Endothelial cell of umbilical vein (primary cell): Measurements from ENCODE around the gene NCAPG. TPM values are rescaled to one million over a fixed set of nuclear protein-coding genes. Genes with fewer than 3 reads are reported as not detected.

Source experiments
- BruUV-seq: library from RNA; stranded (reverse); fragments of 400-500 nt; replicated peaks from 2 replicates; lab custom pipeline; 2021; lab: Mats Ljungman, UMichigan
- CTCF ChIA-PET: fragments of 300-600, 350-600 bp; sonication (Branson Sonifier 250); formaldehyde crosslinking; loops from one replicate; lab custom pipeline; 2021; ENCODE audit warnings: antibody characterized with exemption, inconsistent platforms; lab: Charles Lee
- POLR2A ChIA-PET: fragments of 300-600, 350-600 bp; sonication (Branson Sonifier 250); formaldehyde crosslinking; loops from one replicate; lab custom pipeline; 2021; ENCODE audit warnings: antibody characterized with exemption, inconsistent platforms; lab: Charles Lee
- DNase-seq: peaks from one replicate; pipeline ENCODE4 v3.0.0-alpha.2; 2011; ENCODE audit warnings: low read depth, low spot score
- FAIRE-seq: peaks from 2 replicates; lab custom pipeline; 2011; peaks lifted over from hg19 to GRCh38; lab: Jason Lieb, UNC
- H2AFZ ChIP-seq: 2 replicates; pipeline ENCODE4 v1.6.0; 2012; ENCODE audit warnings: low read depth, low read length, control low read depth, inconsistent platforms
- H3K27ac ChIP-seq: 2 replicates; pipeline ENCODE4 v1.5.1; 2011; ENCODE audit warnings: low read depth, mild to moderate bottlenecking, control low read depth, low read length, moderate library complexity; ENCODE audit not compliant: insufficient read depth
- H3K27me3 ChIP-seq, 2 experiments: 2 replicates each; pipeline versions ENCODE4 v1.6.0 to v1.6.1; 2011; ENCODE audit warnings: low read length in 2 of 2, mixed read lengths in 1 of 2; ENCODE audit not compliant: control insufficient read depth in 2 of 2, insufficient read depth in 2 of 2
- H3K36me3 ChIP-seq, 2 experiments: 2 replicates in 1 of 2; 3 replicates in 1 of 2; pipeline ENCODE4 v1.5.1; 2011; ENCODE audit warnings: low read length in 2 of 2, mild to moderate bottlenecking in 1 of 2, moderate library complexity in 1 of 2; ENCODE audit not compliant: control insufficient read depth in 2 of 2, insufficient read depth in 2 of 2; ENCODE audit errors: extremely low read depth in 1 of 2
- H3K4me1 ChIP-seq: 3 replicates; pipeline ENCODE4 v1.5.1; 2011; ENCODE audit warnings: mild to moderate bottlenecking, low read length; ENCODE audit not compliant: control insufficient read depth, insufficient read depth; ENCODE audit errors: extremely low read depth
- H3K4me2 ChIP-seq: 2 replicates; pipeline ENCODE4 v1.6.1; 2011; ENCODE audit warnings: low read length, control low read depth, mixed read lengths; ENCODE audit not compliant: insufficient read depth
- H3K4me3 ChIP-seq, 3 experiments: fragments of 200-600 bp in 1 of 3; sonication (generic), shearing (Covaris generic) in 1 of 3; replicated peaks in 1 of 3; 2 replicates each; pipeline ENCODE4 v1.5.1; 2011 to 2016; ENCODE audit warnings: control low read depth in 3 of 3, low read length in 3 of 3, mild to moderate bottlenecking in 2 of 3, inconsistent platforms in 1 of 3, low read depth in 1 of 3, moderate library complexity in 1 of 3; ENCODE audit not compliant: insufficient read depth in 1 of 3
- H3K79me2 ChIP-seq: 2 replicates; pipeline ENCODE4 v1.6.0; 2012; ENCODE audit warnings: low read length, inconsistent platforms; ENCODE audit not compliant: control insufficient read depth, insufficient read depth
- H3K9ac ChIP-seq: replicated peaks from 2 replicates; pipeline ENCODE3; 2011; ENCODE audit warnings: low read length, control low read depth; ENCODE audit not compliant: insufficient read depth; ENCODE audit errors: extremely low read depth
- H3K9me1 ChIP-seq: replicated peaks from 3 replicates; pipeline ENCODE4 v1.6.0; 2011; ENCODE audit warnings: mild to moderate bottlenecking, low read length; ENCODE audit not compliant: control insufficient read depth, insufficient read depth; ENCODE audit errors: extremely low read depth
- H3K9me3 ChIP-seq: replicated peaks from 2 replicates; pipeline ENCODE4 v1.5.1; 2012; ENCODE audit warnings: low read length, inconsistent platforms; ENCODE audit not compliant: control insufficient read depth, insufficient read depth
- H4K20me1 ChIP-seq: replicated peaks from 2 replicates; pipeline ENCODE3; 2011; ENCODE audit warnings: mild to moderate bottlenecking, low read length; ENCODE audit not compliant: control insufficient read depth, insufficient read depth; ENCODE audit errors: extremely low read depth
- CTCF ChIP-seq, 2 donors: IDR thresholded peaks; 1 replicate in 1 of 2; 2 replicates in 1 of 2; pipeline ENCODE4 v1.5.1; 2011; ENCODE audit warnings: low read length in 2 of 2, mild to moderate bottlenecking in 2 of 2, moderate library complexity in 2 of 2, control low read depth in 1 of 2, inconsistent platforms in 1 of 2, low read depth in 1 of 2; ENCODE audit not compliant: insufficient read depth in 1 of 2; ENCODE audit errors: extremely low read depth in 1 of 2
- EZH2 ChIP-seq: IDR thresholded peaks from 2 replicates; pipeline ENCODE4 v1.6.1; 2012; ENCODE audit warnings: borderline replicate concordance, low read depth, mild to moderate bottlenecking, moderate library complexity, low read length, inconsistent platforms; ENCODE audit not compliant: severe bottlenecking
- FOS ChIP-seq: IDR thresholded peaks from 2 replicates; pipeline ENCODE4 v1.6.1; 2011; ENCODE audit warnings: mild to moderate bottlenecking, low read length, moderate library complexity, borderline replicate concordance; ENCODE audit not compliant: insufficient read depth
- GATA2 ChIP-seq: IDR thresholded peaks from 2 replicates; pipeline ENCODE4 v1.7.0; 2011; ENCODE audit warnings: low read depth, mild to moderate bottlenecking, moderate library complexity, mixed read lengths, low read length; ENCODE audit not compliant: insufficient read length, insufficient read depth
- JUN ChIP-seq: IDR thresholded peaks from 2 replicates; pipeline ENCODE4 v1.6.1; 2011; ENCODE audit warnings: borderline replicate concordance, low read depth; ENCODE audit not compliant: insufficient read length, insufficient read depth
- MAX ChIP-seq: IDR thresholded peaks from 2 replicates; pipeline ENCODE4 v1.6.1; 2011; ENCODE audit not compliant: insufficient read depth, insufficient read length
- MYC ChIP-seq: IDR thresholded peaks from one replicate; pipeline ENCODE4 v1.6.1; 2011; ENCODE audit warnings: mild to moderate bottlenecking, low read depth, low read length
- POLR2A ChIP-seq: IDR thresholded peaks from 2 replicates; pipeline ENCODE4 v1.6.1; 2012; ENCODE audit warnings: low read depth, mild to moderate bottlenecking, control low read depth, low read length
- POLR2AphosphoS5 ChIP-seq: IDR thresholded peaks from 2 replicates; pipeline ENCODE4 v1.6.1; 2012; ENCODE audit warnings: low read depth, mild to moderate bottlenecking, control low read depth, low read length, moderate library complexity; ENCODE audit not compliant: insufficient read depth
- dilution Hi-C: fragments of 300-500 bp; cut with MboI; formaldehyde crosslinking; loops from one replicate; pipeline ENCODE4 v1.15.0; 2019; ENCODE audit warnings: low sequenced_read_pairs; ENCODE audit not compliant: extremely low pct_ligation_motif_present
- intact Hi-C: fragments of 100-400 bp; cut with micrococcal nuclease; formaldehyde crosslinking; loops from one replicate; pipeline ENCODE4 v1.10.0; 2022
- polyA plus RNA-seq, 4 experiments: library from polyadenylated mRNA; depleted of rRNA in 3 of 4; stranded (reverse) in 3 of 4; unstranded in 1 of 4; fragments of >200 nt; gene quantifications; 2 replicates each; pipeline versions ENCODE4 v1.2.1 to v1.2.3, GENCODE V29; 2011 to 2012; ENCODE audit warnings: missing spikeins in 1 of 4
- total RNA-seq: library from RNA; stranded (reverse); gene quantifications from 2 replicates; pipeline ENCODE4 v1.2.3, GENCODE V29; 2021

The NCAPG gene
- total and polyA plus RNA-seq, 2 donors (not counting 3 experiments of a cell fraction or from before 2014, with no cell fraction given): 11.6 to 66.4 TPM

GRCh38 chr4:17805580-17806155, 5.1 kb upstream of the NCAPG start:
- Histone ChIP-seq H3K9ac (no peak overlapping the region), H3K4me2 (no peak overlapping the region), H3K27ac (no peak overlapping the region), H3K27me3 (no peaks in the 10 kb centered on the region), H4K20me1 (peaks cover 2% of the 10 kb centered on the region), H2AFZ (no peak overlapping the region), H3K9me3 (no peaks in the 10 kb centered on the region), H3K4me3 (no peak overlapping the region), H3K9me1 (no peaks in the 10 kb centered on the region), H3K36me3 (peaks cover 12% of the 10 kb centered on the region in 2 experiments), H3K79me2 (peaks cover 65% of the 10 kb centered on the region), H3K4me1 (peaks cover 23% of the 10 kb centered on the region)
- intact Hi-C loops: no loop called here
- ChIA-PET CTCF (interaction anchor here (1.1 to 2.4 kb wide), 5 partner anchors 11 to 789 kb away, joined by 3 to 8 read pairs (median 7); no protein-coding TSS in a partner anchor), POLR2A (no interaction called here)
- BruUV-seq: no TSS peak
- FAIRE-seq: no peak
- no peak for DNase-seq
- TF ChIP-seq POLR2A (no peak), CTCF (IDR thresholded peaks at IDR 0.05; ENCODE audit: extremely low read depth in 1 of 2, insufficient read depth in 1 of 2, low read depth in 1 of 2, low read length in 2 of 2) (no peak), MAX (no peak), MYC (no peak), EZH2 (no peak), FOS (no peak), POLR2AphosphoS5 (no peak), GATA2 (no peak), JUN (no peak)
- dilution Hi-C loops: no loop called here
